Neural cell (in vitro differentiated cells): Measurements from ENCODE around the gene RUNX1. TPM values are rescaled to one million over a fixed set of nuclear protein-coding genes. Genes with fewer than 3 reads are reported as not detected.

Experiments used
- H2AFZ ChIP-seq: fragments of 200-600, 300-800 bp; sonication (generic), shearing (Covaris generic); 2 replicates; pipeline ENCODE4 v1.6.0; 2014; ENCODE audit warnings: low read depth, mild to moderate bottlenecking, antibody characterized with exemption, low read length, moderate library complexity
- H3F3A ChIP-seq: fragments of 200-600 bp; shearing (Covaris generic); 2 replicates; pipeline ENCODE4 v1.6.1; 2016; ENCODE audit warnings: mild to moderate bottlenecking, moderate library complexity, mixed read lengths, antibody characterized with exemption, low read length; ENCODE audit not compliant: insufficient read depth, poor library complexity, severe bottlenecking
- H3K27ac ChIP-seq: fragments of 200-600, 300-800 bp; sonication (generic), shearing (Covaris generic); 2 replicates; pipeline ENCODE4 v1.5.1; 2014; ENCODE audit warnings: mild to moderate bottlenecking, low read length, moderate library complexity
- H3K27me3 ChIP-seq: fragments of 300-800, 200-600 bp; sonication (generic), shearing (Covaris generic); 2 replicates; pipeline ENCODE4 v1.6.0; 2014; ENCODE audit warnings: mild to moderate bottlenecking, low read depth, low read length, moderate library complexity; ENCODE audit not compliant: insufficient read depth
- H3K36me3 ChIP-seq: fragments of 300-800, 200-600 bp; sonication (generic), shearing (Covaris generic); 2 replicates; pipeline ENCODE4 v1.5.1; 2014; ENCODE audit warnings: mild to moderate bottlenecking, antibody characterized with exemption, low read length, moderate library complexity; ENCODE audit not compliant: insufficient read depth
- H3K4me2 ChIP-seq: fragments of 300-800, 200-600 bp; sonication (generic), shearing (Covaris generic); 2 replicates; pipeline ENCODE4 v1.6.0; 2014; ENCODE audit warnings: mild to moderate bottlenecking, low read length
- H3K4me3 ChIP-seq: fragments of 300-800, 200-600 bp; sonication (generic), shearing (Covaris generic); 2 replicates; pipeline ENCODE4 v1.5.1; 2014; ENCODE audit warnings: mild to moderate bottlenecking, low read length, moderate library complexity
- H3K79me2 ChIP-seq: fragments of 200-600 bp; shearing (Covaris generic); replicated peaks from 2 replicates; pipeline ENCODE4 v1.6.0; 2014; ENCODE audit warnings: mild to moderate bottlenecking, low read length, moderate library complexity; ENCODE audit not compliant: insufficient read depth
- H3K9ac ChIP-seq: fragments of 300-800, 200-600 bp; sonication (generic), shearing (Covaris generic); 2 replicates; pipeline ENCODE4 v1.6.1; 2016; ENCODE audit warnings: mild to moderate bottlenecking, low read length, mixed read lengths
- H3K9me2 ChIP-seq: fragments of 200-600 bp; shearing (Covaris generic); 2 replicates; pipeline ENCODE4 v1.6.1; 2016; ENCODE audit warnings: mild to moderate bottlenecking, low read length, mixed read lengths; ENCODE audit not compliant: insufficient read depth
- H3K9me3 ChIP-seq: fragments of 200-600, 300-800 bp; sonication (generic), shearing (Covaris generic); 2 replicates; pipeline ENCODE4 v1.6.1; 2016; ENCODE audit warnings: mild to moderate bottlenecking, mixed run types, low read length, moderate library complexity, mixed read lengths
- H4K20me1 ChIP-seq: fragments of 200-600 bp; shearing (Covaris generic); 2 replicates; pipeline ENCODE4 v1.6.1; 2016; ENCODE audit warnings: mild to moderate bottlenecking, mixed run types; ENCODE audit not compliant: insufficient read depth
- EP300 ChIP-seq: fragments of 450-650 bp; conservative IDR thresholded peaks from 2 replicates; pipeline ENCODE4 v1.6.1; 2014; ENCODE audit warnings: antibody characterized with exemption, mild to moderate bottlenecking, moderate library complexity; ENCODE audit not compliant: poor library complexity, severe bottlenecking
- EZH2 ChIP-seq: fragments of 200-600, 300-800 bp; shearing (Covaris generic), sonication (generic); IDR thresholded peaks from 2 replicates; pipeline ENCODE4 v1.6.1; 2014; ENCODE audit warnings: antibody characterized with exemption, low read length, borderline replicate concordance, mild to moderate bottlenecking; ENCODE audit not compliant: insufficient read depth, poor library complexity, severe bottlenecking
- MXI1 ChIP-seq: fragments of 450-650 bp; conservative IDR thresholded peaks from 2 replicates; pipeline ENCODE4 v1.6.1; 2014; ENCODE audit warnings: antibody characterized with exemption, mild to moderate bottlenecking; ENCODE audit not compliant: poor library complexity, severe bottlenecking
- POLR2AphosphoS5 ChIP-seq: IDR thresholded peaks from 2 replicates; pipeline ENCODE4 v1.6.1; 2012
- RAD21 ChIP-seq: fragments of 450-650 bp; conservative IDR thresholded peaks from 2 replicates; pipeline ENCODE4 v1.6.1; 2014; ENCODE audit warnings: antibody characterized with exemption, mild to moderate bottlenecking, moderate library complexity
- REST ChIP-seq: IDR thresholded peaks from 2 replicates; pipeline ENCODE4 v1.6.1; 2012; ENCODE audit warnings: borderline replicate concordance
- SMC3 ChIP-seq: fragments of 450-650 bp; conservative IDR thresholded peaks from 2 replicates; pipeline ENCODE4 v1.6.1; 2014; ENCODE audit warnings: antibody characterized with exemption, mild to moderate bottlenecking, moderate library complexity; ENCODE audit not compliant: poor library complexity
- TAF1 ChIP-seq: IDR thresholded peaks from 2 replicates; pipeline ENCODE4 v1.6.1; 2012; ENCODE audit warnings: low read depth
- polyA plus RNA-seq: library from polyadenylated mRNA; depleted of rRNA; stranded (reverse); fragments of >200 nt; gene quantifications from 2 replicates; pipeline ENCODE4 v1.2.3, GENCODE V29; 2014
- TF ChIP-seq, protein P1 (sequence below): fragments of 450-650 bp; IDR thresholded peaks from 2 replicates; pipeline ENCODE4 v1.5.1; 2014; ENCODE audit warnings: antibody characterized with exemption, mild to moderate bottlenecking, moderate library complexity; ENCODE audit not compliant: poor library complexity, severe bottlenecking

RUNX1 gene
- polyA plus RNA-seq, 1 donor from 2014 or later, result not detected

GRCh38 chr21:35043549-35043948 is 5.6 kb downstream of the RUNX1 start:
- H3K9me2 ChIP-seq, result no peaks in the 10 kb centered on the region
- no peaks in the 10 kb centered on the region for H3K27me3 ChIP-seq
- no peaks in the 10 kb centered on the region for H3K79me2 ChIP-seq
- no peak overlapping the region for H2AFZ ChIP-seq
- H4K20me1 ChIP-seq, result no peaks in the 10 kb centered on the region
- TF ChIP-seq EZH2 (no peak), RAD21 (no peak), REST (no peak), TAF1 (no peak), POLR2AphosphoS5 (no peak), SMC3 (no peak), MXI1 (no peak), EP300 (no peak)
- TF ChIP-seq, protein P1, sequence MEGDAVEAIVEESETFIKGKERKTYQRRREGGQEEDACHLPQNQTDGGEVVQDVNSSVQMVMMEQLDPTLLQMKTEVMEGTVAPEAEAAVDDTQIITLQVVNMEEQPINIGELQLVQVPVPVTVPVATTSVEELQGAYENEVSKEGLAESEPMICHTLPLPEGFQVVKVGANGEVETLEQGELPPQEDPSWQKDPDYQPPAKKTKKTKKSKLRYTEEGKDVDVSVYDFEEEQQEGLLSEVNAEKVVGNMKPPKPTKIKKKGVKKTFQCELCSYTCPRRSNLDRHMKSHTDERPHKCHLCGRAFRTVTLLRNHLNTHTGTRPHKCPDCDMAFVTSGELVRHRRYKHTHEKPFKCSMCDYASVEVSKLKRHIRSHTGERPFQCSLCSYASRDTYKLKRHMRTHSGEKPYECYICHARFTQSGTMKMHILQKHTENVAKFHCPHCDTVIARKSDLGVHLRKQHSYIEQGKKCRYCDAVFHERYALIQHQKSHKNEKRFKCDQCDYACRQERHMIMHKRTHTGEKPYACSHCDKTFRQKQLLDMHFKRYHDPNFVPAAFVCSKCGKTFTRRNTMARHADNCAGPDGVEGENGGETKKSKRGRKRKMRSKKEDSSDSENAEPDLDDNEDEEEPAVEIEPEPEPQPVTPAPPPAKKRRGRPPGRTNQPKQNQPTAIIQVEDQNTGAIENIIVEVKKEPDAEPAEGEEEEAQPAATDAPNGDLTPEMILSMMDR, result no peak
- H3K4me3 ChIP-seq, result no peak overlapping the region
- no peaks in the 10 kb centered on the region for H3K9me3 ChIP-seq
- H3K27ac ChIP-seq, result no peak overlapping the region
- H3K36me3 ChIP-seq, result no peaks in the 10 kb centered on the region
- no peak overlapping the region for H3K4me2 ChIP-seq
- no peak overlapping the region for H3K9ac ChIP-seq
- no peaks in the 10 kb centered on the region for H3F3A ChIP-seq

DNA sequence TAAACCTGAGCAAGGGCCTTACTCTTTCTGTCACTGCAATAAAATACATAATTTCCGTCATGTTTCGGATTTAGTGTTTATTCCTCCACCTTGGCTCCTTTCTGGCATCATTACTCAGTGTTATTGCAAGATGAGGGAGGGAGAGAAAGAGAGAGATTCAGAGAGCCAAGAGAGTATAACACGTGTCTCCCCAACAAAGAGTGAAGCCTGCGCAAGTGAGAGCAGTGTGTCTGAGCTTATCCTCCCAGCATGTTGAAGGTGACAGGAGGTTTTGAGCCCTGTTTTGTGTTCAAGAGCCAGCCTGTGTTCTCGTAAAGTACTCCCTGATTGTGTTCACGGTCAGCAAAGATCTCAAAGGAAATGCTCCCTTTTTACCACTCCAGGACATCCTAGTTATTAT is 6.3 kb downstream of the RUNX1 start:
- H3K9ac ChIP-seq, result no peak overlapping the region
- H3K4me3 ChIP-seq, result no peak overlapping the region
- TF ChIP-seq REST (no peak), POLR2AphosphoS5 (no peak), MXI1 (no peak), EP300 (no peak), EZH2 (no peak), TAF1 (no peak), RAD21 (no peak), SMC3 (no peak)
- TF ChIP-seq, protein P1, result no peak
- no peak overlapping the region for H3K4me2 ChIP-seq
- no peaks in the 10 kb centered on the region for H3K9me2 ChIP-seq
- no peaks in the 10 kb centered on the region for H3F3A ChIP-seq
- H3K79me2 ChIP-seq, result no peaks in the 10 kb centered on the region
- no peak overlapping the region for H3K27ac ChIP-seq
- no peaks in the 10 kb centered on the region for H4K20me1 ChIP-seq
- no peaks in the 10 kb centered on the region for H3K27me3 ChIP-seq
- no peak overlapping the region for H2AFZ ChIP-seq
- no peaks in the 10 kb centered on the region for H3K36me3 ChIP-seq
- no peaks in the 10 kb centered on the region for H3K9me3 ChIP-seq
